ENCODE measurements around the gene DSCAM. TPM values are rescaled to one million over a fixed set of nuclear protein-coding genes. Genes with fewer than 3 reads are reported as not detected.
"Not testable (repeated sequence)": the region's sequence is repeated elsewhere in the genome, so short reads cannot be mapped to it uniquely, and the experiment has no call there.

DSCAM gene
- total RNA-seq: not detected
- long read RNA-seq: 0 reads

- intact Hi-C loops (cut with micrococcal nuclease): no loop called here
- H3K27ac ChIP-seq (replicated peaks): no peak within 1 kb of the TSS
- no peak for DNase-seq
- TF ChIP-seq CTCF (IDR thresholded peaks at IDR 0.05; ENCODE audit: borderline replicate concordance): no peak
- peaks cover 96% of the 10 kb centered on the region for H3K27me3 ChIP-seq (ENCODE audit: low read depth)
- no peaks in the 10 kb centered on the region for H3K36me3 ChIP-seq
- no peaks in the 10 kb centered on the region for H3K9me3 ChIP-seq (replicated peaks)
- peaks cover 3% of the 10 kb centered on the region for H3K4me1 ChIP-seq
- H3K4me3 ChIP-seq: peak within 1 kb of the TSS; percentile 39
Measured at GRCh38 chr21:40846587-40847411, at the start of gene DSCAM. DSCAM (minus strand) TSS chr21:40847158; CDS start chr21:40846661, 497 bp downstream.

- H3K4me1 ChIP-seq; DNase-seq; intact Hi-C loops (cut with micrococcal nuclease); H3K27ac ChIP-seq (replicated peaks); H3K36me3 ChIP-seq; H3K27me3 ChIP-seq (ENCODE audit: low read depth); H3K4me3 ChIP-seq: not testable (repeated sequence)
- H3K9me3 ChIP-seq (replicated peaks): peaks cover 29% of the 10 kb centered on the region
Measured at GRCh38 chr21:40895697-40896096, 48.7 kb upstream of the DSCAM start.

GRCh38 chr21:40886931-40887330 is 40.0 kb upstream of the DSCAM start:
- Histone ChIP-seq H3K4me3 (no peak overlapping the region), H3K9me3 (replicated peaks) (no peaks in the 10 kb centered on the region), H3K27me3 (ENCODE audit: low read depth) (peaks cover 6% of the 10 kb centered on the region), H3K36me3 (no peaks in the 10 kb centered on the region), H3K4me1 (no peaks in the 10 kb centered on the region), H3K27ac (replicated peaks) (no peak overlapping the region)
- intact Hi-C loops (cut with micrococcal nuclease): no loop called here
- TF ChIP-seq CTCF (IDR thresholded peaks at IDR 0.05; ENCODE audit: borderline replicate concordance): no peak
- no peak for DNase-seq

- no peak overlapping the region for H3K4me3 ChIP-seq
- H3K27me3 ChIP-seq (ENCODE audit: low read depth): peaks cover 6% of the 10 kb centered on the region
- no peak overlapping the region for H3K27ac ChIP-seq (replicated peaks)
- intact Hi-C loops (cut with micrococcal nuclease): no loop called here
- no peak for TF ChIP-seq CTCF (IDR thresholded peaks at IDR 0.05; ENCODE audit: borderline replicate concordance)
- no peaks in the 10 kb centered on the region for H3K4me1 ChIP-seq
- no peaks in the 10 kb centered on the region for H3K9me3 ChIP-seq (replicated peaks)
- no peak for DNase-seq
- no peaks in the 10 kb centered on the region for H3K36me3 ChIP-seq
Measured at GRCh38 chr21:40886006-40886405, 39.0 kb upstream of the DSCAM start.

- intact Hi-C loops (cut with micrococcal nuclease): no loop called here
- H3K27ac ChIP-seq (replicated peaks): no peak overlapping the region
- H3K36me3 ChIP-seq: no peaks in the 10 kb centered on the region
- no peak overlapping the region for H3K4me3 ChIP-seq
- H3K4me1 ChIP-seq: no peaks in the 10 kb centered on the region
- no peaks in the 10 kb centered on the region for H3K27me3 ChIP-seq (ENCODE audit: low read depth)
- no peaks in the 10 kb centered on the region for H3K9me3 ChIP-seq (replicated peaks)
- TF ChIP-seq CTCF (IDR thresholded peaks at IDR 0.05; ENCODE audit: borderline replicate concordance): no peak
- DNase-seq: no peak
Measured at GRCh38 chr21:40882192-40882915, 35.4 kb upstream of the DSCAM start.

- H3K36me3 ChIP-seq: no peaks in the 10 kb centered on the region
- no peak for DNase-seq
- intact Hi-C loops (cut with micrococcal nuclease): no loop called here
- no peak overlapping the region for H3K4me3 ChIP-seq
- no peaks in the 10 kb centered on the region for H3K9me3 ChIP-seq (replicated peaks)
- H3K27me3 ChIP-seq (ENCODE audit: low read depth): no peaks in the 10 kb centered on the region
- TF ChIP-seq CTCF (IDR thresholded peaks at IDR 0.05; ENCODE audit: borderline replicate concordance): no peak
- no peaks in the 10 kb centered on the region for H3K4me1 ChIP-seq
- no peak overlapping the region for H3K27ac ChIP-seq (replicated peaks)
Measured at GRCh38 chr21:40881767-40882166, 34.8 kb upstream of the DSCAM start.

Data from left ventricle myocardium inferior (tissue), 1 donor.